Activated T-cell treated with anti-CD3 and anti-CD28 coated beads for 4 hours (primary cell): ENCODE results near the gene ABCF3.

Experiments
- DNase-seq: peaks from one replicate; pipeline ENCODE4 v3.0.0-alpha.2; 2020

ABCF3 gene

DNA sequence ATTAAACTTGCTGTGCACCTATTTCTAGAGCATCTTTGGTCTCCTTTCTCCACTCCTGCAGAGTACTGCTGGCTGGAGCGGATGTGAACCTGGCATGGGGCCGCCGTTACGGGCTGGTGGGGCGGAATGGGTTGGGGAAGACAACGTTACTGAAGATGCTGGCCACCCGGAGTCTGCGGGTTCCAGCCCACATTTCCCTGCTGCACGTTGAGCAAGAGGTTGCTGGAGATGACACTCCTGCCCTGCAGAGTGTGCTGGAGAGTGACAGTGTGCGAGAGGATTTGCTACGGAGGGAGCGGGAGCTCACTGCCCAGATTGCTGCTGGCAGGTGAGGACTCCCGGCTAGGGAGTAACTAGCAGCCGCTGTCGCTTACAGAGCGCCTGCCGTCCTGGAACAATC is 2.1 kb downstream of the ABCF3 start:
- no peak for DNase-seq

GRCh38 chr3:184189421-184189820 is 3.4 kb downstream of the ABCF3 start:
- no peak for DNase-seq

GRCh38 chr3:184192889-184193288 is 6.9 kb downstream of the ABCF3 start:
- DNase-seq: no peak

GRCh38 chr3:184193991-184194539 is 8.1 kb downstream of the ABCF3 start:
- DNase-seq: no peak

DNA sequence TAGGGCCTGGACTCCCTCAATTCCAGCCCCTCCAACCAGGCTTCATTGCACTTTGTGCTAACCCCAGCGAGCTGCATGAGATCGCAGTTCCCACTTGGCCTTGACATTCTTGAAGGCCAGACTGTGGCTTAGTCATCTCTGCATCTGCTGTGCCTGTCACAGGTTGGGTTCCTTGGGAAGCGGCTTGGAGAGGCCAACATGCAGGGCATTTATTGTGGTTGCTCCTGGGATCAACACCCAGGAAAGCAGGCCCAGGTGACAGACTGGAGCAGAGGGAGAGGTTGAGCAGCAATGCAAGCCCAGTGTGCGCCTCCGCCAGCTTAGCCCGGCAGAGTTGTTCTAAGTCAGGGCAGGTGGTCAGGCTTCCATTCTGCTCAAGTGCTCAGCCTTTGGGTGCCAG is 10.5 kb downstream of the ABCF3 start:
- no peak for DNase-seq

DNA sequence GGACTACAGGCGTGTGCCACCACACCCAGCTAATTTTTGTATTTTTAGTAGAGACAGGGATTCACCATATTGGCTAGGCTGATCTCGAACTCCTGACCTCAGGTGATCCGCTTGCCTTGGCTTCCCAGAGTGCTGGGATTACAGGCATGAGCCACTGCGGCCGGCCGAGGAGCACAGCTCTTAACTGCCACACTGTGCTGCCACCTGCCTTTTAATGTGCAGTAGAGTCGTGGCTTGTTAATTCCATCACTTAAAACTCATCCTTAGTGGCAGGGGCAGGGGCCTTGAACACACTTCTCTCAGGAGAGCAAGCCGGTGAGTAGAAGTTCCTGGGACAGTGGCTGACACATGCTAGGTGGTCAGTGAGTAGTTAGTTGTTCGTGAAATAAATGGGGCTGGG is 12.5 kb downstream of the ABCF3 start:
- DNase-seq: no peak

DNA sequence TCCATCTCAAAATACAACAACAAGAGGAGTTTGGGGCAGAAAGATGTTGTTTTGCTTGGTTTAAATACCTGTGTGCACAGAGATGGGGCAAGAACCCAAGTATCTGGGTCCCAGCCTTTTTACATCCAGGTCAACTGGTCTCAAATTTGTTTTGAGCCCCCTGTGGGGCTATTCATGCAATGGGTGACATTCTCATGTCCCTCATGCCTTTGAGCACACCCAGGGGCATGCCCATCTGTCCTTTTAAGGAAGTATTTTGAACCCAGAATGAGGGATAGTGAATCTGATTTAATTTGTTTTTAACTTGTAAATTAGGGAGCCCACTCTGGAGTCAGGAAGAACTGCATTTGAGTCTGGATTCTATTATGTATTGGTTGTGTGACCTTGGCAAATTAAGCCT is 14.8 kb downstream of the ABCF3 start:
- no peak for DNase-seq

- no peak for DNase-seq
These were observed 17.5 kb downstream of the ABCF3 start for GRCh38 chr3:184203526-184203925.

DNA sequence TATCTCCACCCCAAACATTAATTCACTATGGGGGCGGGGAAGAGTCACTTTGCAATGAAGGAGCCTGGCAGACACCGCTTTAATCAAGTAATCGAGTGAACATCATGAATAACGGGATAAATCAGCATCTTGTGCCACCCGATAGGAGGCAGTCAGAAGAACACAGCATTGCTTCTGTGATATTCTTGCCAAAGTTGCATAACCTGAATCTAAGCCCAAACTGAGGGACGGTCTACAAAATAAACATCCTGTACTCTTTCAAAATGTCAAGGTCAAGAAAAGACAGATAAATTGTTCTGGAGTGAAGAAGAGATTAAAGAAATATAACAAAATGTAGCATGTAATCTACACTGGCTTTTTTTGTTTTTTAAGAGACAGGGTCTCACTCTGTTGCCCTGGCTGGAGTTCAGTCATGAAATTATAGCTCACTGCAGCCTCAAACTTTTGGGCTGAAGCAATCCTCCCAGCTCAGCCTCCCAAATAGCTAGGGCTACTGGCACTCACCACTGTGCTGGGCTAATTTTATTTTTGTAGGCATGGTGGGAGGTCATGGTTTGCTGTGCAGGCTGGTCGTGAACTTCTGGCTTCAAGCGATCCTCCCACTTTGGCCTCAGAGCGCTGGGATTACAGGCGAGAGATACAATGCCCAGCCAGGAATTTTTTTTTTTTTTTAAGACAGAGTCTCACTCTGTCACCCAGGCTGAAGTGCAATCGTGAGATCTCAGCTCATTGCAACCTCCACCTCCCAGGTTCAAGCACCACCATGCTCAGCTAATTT is 23.3 kb downstream of the ABCF3 start:
- no peak for DNase-seq

- no peak for DNase-seq
These were observed 25.3 kb downstream of the ABCF3 start for GRCh38 chr3:184211297-184211696.

- DNase-seq: no peak
These were observed 25.7 kb downstream of the ABCF3 start for GRCh38 chr3:184211718-184212117.

DNA sequence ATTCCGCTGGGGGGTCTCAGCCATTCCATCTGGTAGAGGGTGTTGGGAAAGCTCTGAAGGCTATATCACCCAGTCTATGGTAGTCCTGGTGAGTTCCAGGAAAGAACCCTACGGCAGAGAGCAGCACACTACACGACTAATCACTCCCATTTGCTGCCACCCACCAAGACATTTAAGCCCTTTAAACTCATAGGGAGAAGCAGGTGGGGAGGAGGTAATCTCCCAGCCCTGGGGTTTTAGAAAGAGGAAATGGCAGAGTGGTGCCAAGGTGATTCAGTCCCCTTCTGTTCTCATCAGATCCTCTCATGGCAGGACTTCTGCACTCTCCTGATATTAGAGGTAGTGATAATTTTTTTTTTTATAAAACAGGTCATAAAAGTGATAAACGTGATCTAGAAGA is 32.8 kb downstream of the ABCF3 start:
- no peak for DNase-seq

- DNase-seq: no peak
These were observed 36.5 kb downstream of the ABCF3 start for GRCh38 chr3:184222521-184222920.

DNA sequence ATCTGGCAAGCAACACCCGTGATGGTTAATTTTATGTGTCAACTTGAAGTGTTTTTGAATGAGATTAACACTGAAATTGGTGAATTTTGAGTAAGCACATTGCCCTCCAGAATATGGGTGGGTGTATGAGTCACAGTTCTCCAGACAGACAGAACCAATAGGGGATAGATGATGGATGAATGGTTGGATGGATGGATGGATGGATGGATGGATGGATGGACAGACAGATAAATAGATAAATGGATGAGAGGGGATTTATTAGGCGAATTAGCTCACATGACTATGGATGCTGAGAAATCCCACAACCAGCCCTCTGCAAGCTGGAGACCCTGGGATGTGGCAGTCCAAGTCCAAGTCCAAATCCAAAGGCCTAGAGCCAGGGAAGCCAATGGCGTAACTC is 37.9 kb downstream of the ABCF3 start:
- no peak for DNase-seq

DNA sequence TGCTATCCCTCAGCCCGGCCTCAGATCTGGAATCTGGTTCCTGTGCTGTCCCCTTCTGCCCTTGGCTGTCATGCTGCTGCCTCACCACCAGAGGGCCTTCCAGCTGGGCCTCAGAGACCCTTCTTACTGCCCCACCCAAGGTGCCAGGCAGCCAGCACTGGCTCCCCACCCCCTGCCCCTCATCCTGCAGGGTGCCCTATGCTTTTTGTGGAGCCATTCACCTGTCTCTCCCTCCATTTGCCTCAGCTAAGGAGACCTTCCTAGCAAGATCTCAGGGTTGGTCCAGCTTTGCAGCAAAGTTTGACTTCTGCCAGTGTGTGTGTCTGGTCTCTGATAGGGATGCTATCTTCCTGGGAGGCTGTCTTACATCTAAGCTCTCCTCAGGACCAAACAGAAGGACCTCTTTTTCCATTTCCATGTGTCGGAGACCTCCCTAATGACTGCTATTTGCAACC is 41.5 kb downstream of the ABCF3 start:
- peak; percentile 49 for DNase-seq

DNA sequence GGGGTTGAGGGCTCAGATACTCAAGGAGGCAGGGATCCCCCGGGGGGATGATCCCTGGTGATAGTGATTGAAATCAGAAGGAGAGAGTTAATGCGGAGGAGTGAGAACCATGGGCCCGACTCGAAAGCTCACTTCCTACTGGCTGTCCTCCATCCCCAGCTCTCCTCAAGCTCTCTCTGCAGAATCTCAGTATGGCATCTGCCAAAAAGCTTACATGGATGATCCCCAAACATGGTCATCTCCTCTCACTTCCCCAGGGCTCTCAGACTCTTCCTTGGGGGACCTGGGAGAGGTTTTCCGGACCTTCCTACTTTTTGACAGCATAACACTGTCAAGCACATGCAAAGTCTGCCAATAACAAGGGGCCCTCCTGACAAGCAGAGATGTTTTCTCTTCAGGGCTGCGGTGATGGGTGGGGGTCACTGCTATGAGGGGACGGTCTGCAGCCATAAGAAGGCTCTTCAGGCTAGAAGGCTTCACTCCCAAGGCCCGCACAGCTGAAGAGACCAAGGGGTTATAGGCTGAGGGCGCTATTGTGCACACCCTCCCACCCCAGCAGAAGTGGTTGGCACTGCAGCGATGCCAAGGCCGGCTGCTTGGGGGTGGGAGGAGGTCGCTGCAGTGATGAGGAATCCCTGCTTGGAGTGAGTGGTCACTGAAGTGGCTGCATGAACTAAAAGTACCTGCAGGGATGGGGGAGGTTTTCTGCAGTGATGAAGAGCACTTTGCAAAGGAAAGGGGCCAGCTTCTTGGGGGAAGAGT is 42.6 kb downstream of the ABCF3 start:
- no peak for DNase-seq

DNA sequence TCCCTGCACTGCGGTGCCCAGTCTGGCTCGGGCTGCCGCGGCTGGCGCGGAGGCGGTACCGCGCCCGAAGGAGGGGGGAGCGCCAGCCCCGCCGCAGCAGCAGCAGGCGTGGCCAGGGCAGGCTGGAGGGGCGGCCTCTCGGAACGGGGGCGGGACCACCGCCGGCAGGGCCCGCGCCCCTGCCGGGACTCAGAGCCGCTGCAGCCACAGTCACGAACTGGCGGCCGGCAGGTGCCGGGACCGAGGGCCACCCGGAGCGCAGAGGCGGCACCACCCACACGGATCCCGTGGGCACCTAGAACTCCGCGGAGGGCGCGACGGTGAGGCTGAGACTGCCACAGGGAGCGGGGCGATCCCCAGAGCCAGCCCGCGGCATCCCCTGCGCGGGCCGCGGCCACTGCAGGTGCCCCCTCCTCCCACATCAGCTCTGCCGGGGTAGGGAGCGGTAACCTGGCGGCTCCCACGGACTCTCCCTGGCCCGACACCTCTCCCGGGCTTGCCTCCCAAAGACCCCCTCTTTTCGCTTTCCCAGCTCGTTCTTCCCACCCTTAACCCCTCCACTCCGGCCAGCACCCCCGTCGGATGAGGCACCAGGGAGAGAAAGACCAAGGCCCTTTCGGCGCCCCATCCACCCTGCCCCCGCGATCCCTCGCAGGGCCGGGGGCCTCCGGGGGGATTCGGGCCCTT is 43.5 kb downstream of the ABCF3 start, which contains the start of gene VWA5B2:
Gene VWA5B2 (plus strand): TSS at position 192 of the 687 bp plus-strand sequence. CDS start 944 bp downstream, outside the sequence.
- DNase-seq: peak; percentile 39

DNA sequence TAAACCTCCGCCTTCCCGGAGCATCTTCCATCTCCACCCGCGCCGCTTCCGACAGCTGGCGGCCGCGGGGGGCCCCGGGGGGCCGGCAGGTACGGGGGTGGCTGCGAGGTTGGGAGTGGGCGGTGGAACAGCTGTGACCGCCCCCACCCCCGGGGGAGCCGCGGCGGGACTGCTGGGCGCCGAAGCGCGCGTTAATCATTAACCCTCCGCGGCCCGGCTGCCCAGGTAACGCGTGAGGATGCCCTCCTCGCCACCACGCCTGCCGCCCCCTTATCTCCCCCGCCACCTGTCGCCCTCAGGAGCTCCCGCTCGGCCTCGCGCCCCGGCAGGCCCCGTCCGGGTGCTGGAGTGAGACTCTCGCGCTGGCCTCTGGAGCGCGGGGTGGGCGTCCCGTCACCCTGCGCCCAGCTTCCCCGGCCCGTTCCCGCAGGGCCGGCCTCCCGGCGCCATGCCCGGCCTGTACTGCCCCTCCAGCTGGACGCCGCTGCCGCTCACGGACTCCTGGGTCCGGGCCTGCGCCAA is 44.1 kb downstream of the ABCF3 start:
- DNase-seq: no peak

DNA sequence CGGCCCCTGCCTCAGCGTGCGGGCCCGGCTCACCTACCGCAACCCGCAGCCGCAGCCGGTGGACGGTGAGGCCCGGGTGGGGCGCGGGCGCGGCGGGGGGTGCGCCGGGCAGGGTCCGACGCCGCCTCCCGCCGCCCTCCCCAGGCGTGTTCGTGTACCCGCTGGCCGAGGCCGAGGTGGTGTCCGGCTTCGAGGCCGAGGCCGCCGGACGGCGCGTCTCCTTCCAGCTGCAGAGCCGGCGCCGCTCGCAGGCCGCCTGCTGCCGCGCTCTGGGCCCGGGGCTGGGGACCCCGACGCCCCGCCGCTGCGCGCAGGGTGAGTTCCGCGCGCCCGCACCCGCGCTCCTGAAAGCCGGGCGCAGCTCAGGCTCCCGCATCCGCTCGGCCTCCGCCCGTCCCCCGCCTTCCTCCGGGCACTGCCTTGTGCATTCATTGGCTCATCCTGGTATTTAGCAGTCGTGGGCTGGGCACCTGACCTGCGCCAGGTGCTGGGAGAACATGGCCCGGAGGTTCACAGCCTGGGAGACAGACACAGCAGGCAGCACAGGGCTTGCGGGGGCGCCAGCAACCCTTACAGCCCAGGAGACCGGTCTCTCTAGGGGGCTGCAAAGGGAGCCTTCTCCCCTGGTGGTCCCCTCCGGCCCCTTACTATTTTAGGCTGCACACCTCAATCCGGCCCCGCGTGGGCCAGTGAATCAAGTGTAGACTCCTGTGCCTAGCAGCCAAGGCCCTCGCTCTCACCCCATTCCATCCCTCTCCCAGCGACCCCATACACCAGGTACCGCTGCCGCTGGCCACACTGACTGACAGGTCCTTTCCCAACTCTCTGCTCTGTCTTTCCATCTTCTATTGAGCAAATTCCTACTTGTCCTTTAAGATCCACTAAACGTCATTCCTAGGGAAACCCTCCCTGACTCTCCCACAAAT is 44.9 kb downstream of the ABCF3 start:
- no peak for DNase-seq

DNA sequence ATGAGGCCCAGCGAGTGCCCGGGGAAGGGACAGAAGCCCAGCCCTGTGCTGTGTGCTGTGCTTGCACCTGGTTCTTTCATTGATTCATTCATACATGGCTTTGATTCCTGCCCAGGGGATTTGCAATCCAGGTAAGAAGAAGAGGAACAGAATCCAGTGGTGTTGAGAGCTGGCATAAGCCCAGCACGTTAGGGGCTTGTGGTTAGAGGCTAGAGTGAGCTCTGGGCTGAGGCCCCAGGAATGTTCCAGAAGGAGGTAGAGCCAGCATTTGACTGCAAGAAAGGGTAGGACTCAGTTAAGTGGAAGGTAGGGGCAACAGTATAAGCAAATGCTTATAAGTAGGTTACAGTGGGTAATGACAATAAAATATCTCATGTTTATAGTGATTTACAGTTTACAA is 45.7 kb downstream of the ABCF3 start:
- no peak for DNase-seq

GRCh38 chr3:184233127-184233843 is 47.3 kb downstream of the ABCF3 start:
- no peak for DNase-seq
